Ovary (tissue), 9 donors: Measurements from ENCODE around the gene MAFF. TPM values are rescaled to one million over a fixed set of nuclear protein-coding genes. Genes with fewer than 3 reads are reported as not detected.

ENCODE experiments used
- DNase-seq, 5 donors: peaks; one replicate each; pipeline ENCODE4 v3.0.0-alpha.2; 2019 to 2020
- H3K27ac ChIP-seq, 2 donors: fragments of 200-600 bp; one replicate each; pipeline versions ENCODE4 v1.5.1 to v1.8.0; 2019 to 2022
- H3K27me3 ChIP-seq: fragments of 200-600 bp; one replicate; pipeline ENCODE4 v1.8.0; 2022
- H3K36me3 ChIP-seq: fragments of 200-600 bp; sonication (generic); one replicate; pipeline ENCODE4 v1.5.1; 2019
- H3K4me1 ChIP-seq: one replicate; pipeline ENCODE4 v1.8.1; 2013; ENCODE audit warnings: mild to moderate bottlenecking, moderate library complexity; ENCODE audit not compliant: insufficient read depth
- H3K4me3 ChIP-seq: fragments of 200-600 bp; sonication (generic); one replicate; pipeline ENCODE4 v1.5.1; 2017
- H3K9me3 ChIP-seq, 2 donors: fragments of 200-600 bp in 1 of 2; sonication (generic) in 1 of 2; one replicate each; pipeline versions ENCODE4 v1.5.1 to v1.8.1; 2013 to 2019; ENCODE audit warnings: mild to moderate bottlenecking in 1 of 2, moderate library complexity in 1 of 2
- EP300 ChIP-seq: sonication (generic); formaldehyde crosslinking; IDR thresholded peaks from one replicate; pipeline ENCODE4 v1.6.1; 2017; ENCODE audit warnings: antibody characterized with exemption
- POLR2A ChIP-seq: fragments of 450-650 bp; IDR thresholded peaks from one replicate; pipeline ENCODE4 v1.6.1; 2017; ENCODE audit warnings: antibody characterized with exemption, mild to moderate bottlenecking, moderate library complexity
- WGBS, 3 donors: extraction: QIAGEN DNeasy Blood & Tissue Kit in 1 of 3; methylation state at CpG; one replicate each; pipeline versions ENCODE4 v1.1.5 to v1.1.7; 2013 to 2017; 5-methylcytosine and 5-hydroxymethylcytosine counted together
- intact Hi-C, 4 donors: fragments of 100-400 bp; cut with DNase I; formaldehyde crosslinking; loops; one replicate each; pipeline versions ENCODE4 v1.11.0 to v1.15.1; 2022 to 2023
- polyA plus RNA-seq, 2 donors: library from polyadenylated mRNA; stranded (reverse); fragments of 200-250 nt in 1 of 2; fragments of 350-450 nt in 1 of 2; fragmentation: Illumina TruSeq in 1 of 2; extraction: RNeasy Lipid Tissue Mini Kit (QIAGEN cat#74804) in 1 of 2; gene quantifications; one replicate each; pipeline ENCODE4 v1.2.3, GENCODE V29; 2013 to 2014
- total RNA-seq, 7 donors: library from RNA; depleted of rRNA in 2 of 7; stranded (reverse); fragments of >200 nt in 2 of 7; fragmentation: NEBNext Ultra II Directional in 3 of 7; extraction: Animal tissue kit (Norgen Biotek cat#: 25700) in 3 of 7; gene quantifications; one replicate each; pipeline versions ENCODE4 v1.1.0 to v1.2.4, GENCODE V29; 2016 to 2023
- TF ChIP-seq, protein P1 (sequence below), 3 donors: fragments of 450-650 bp in 2 of 3; fragments of 200-600 bp in 1 of 3; IDR thresholded peaks; one replicate each; pipeline versions ENCODE4 v1.5.1 to v1.8.0; 2016 to 2022; ENCODE audit warnings: antibody characterized with exemption in 3 of 3, mild to moderate bottlenecking in 1 of 3
- donor health status: DM: no; HTN: no; CAD: no; lungs with moderate emphysema.
- donor health status: DM: no; HTN: no; CAD: no.
- donor health status: Bipolar disorder and iron deficiency.
- donor health status: DM: yes; HTN: yes; CAD: no.
- donor health status: DM: no; HTN: no; CAD: no.
- donor health status: DM: yes; HTN: yes; CAD: no.

The MAFF gene
- total and polyA plus RNA-seq, 9 donors, result 13.3 to 153 (median 19.4) TPM

DNA sequence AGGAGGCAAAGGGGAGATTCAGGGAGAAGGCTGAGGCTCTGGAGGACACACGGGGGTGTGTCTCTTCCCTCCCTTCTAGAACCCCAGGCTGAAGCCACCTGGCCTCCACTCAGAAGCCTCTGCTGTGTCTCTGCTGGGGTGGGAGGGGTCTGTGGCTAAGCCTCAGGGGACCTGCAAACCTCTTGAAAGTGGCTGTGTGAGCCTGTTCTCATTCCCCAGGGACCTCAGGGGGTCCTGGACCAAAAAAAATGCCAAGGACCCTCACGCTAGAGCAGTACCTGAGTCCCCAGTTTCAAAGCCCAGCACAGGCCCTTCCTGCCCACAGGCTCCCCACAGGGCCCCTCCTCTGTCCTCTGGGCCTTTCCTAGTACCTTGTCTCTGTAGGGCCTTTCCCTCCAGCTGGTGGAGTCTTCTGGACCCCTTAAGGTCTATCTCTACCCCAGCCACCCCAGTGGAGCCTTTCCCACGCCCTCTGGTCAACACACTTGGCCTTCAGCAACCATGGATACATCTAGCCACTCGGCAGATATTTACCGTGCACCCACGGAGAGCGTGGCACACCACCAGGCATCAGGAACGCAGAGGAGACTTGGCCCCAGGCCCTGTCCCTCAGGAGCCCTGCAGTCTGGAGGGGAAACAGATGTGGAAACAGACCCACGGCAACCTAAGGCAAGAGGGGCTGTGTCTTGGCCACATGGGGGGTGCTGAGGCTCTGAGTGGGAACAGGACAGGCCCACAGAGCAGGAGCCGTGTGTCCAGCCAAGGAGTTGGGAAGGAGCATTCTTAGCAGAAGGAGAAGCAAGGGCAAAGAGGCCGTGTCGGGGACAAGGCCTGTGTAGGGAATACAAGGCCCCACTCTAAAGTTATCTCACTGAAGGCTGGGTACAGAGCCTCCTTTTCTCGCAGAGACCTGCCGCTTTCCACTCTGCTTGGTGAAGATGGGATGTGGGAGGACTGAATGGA, 38.6 kb upstream of the MAFF start:
- H3K9me3 ChIP-seq, result no peaks in the 10 kb centered on the region
- no peaks in the 10 kb centered on the region for H3K4me1 ChIP-seq
- no peaks in the 10 kb centered on the region for H3K36me3 ChIP-seq
- TF ChIP-seq, protein P1, sequence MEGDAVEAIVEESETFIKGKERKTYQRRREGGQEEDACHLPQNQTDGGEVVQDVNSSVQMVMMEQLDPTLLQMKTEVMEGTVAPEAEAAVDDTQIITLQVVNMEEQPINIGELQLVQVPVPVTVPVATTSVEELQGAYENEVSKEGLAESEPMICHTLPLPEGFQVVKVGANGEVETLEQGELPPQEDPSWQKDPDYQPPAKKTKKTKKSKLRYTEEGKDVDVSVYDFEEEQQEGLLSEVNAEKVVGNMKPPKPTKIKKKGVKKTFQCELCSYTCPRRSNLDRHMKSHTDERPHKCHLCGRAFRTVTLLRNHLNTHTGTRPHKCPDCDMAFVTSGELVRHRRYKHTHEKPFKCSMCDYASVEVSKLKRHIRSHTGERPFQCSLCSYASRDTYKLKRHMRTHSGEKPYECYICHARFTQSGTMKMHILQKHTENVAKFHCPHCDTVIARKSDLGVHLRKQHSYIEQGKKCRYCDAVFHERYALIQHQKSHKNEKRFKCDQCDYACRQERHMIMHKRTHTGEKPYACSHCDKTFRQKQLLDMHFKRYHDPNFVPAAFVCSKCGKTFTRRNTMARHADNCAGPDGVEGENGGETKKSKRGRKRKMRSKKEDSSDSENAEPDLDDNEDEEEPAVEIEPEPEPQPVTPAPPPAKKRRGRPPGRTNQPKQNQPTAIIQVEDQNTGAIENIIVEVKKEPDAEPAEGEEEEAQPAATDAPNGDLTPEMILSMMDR (IDR thresholded peaks at IDR 0.05), result no peak
- TF ChIP-seq EP300 (no peak), POLR2A (no peak)
- DNase-seq, result no peak
- intact Hi-C loops, result loop anchor here in 1 of 4 donors (5.0 kb wide), 1 partner anchor 269 kb away; no protein-coding TSS in a partner anchor
- no peak overlapping the region for H3K4me3 ChIP-seq
- no peak overlapping the region for H3K27ac ChIP-seq
- 81 to 85% (median 85%) methylated on average over 14 of the region's 14 CpGs for WGBS, 3 donors
- H3K27me3 ChIP-seq, result no peaks in the 10 kb centered on the region

DNA sequence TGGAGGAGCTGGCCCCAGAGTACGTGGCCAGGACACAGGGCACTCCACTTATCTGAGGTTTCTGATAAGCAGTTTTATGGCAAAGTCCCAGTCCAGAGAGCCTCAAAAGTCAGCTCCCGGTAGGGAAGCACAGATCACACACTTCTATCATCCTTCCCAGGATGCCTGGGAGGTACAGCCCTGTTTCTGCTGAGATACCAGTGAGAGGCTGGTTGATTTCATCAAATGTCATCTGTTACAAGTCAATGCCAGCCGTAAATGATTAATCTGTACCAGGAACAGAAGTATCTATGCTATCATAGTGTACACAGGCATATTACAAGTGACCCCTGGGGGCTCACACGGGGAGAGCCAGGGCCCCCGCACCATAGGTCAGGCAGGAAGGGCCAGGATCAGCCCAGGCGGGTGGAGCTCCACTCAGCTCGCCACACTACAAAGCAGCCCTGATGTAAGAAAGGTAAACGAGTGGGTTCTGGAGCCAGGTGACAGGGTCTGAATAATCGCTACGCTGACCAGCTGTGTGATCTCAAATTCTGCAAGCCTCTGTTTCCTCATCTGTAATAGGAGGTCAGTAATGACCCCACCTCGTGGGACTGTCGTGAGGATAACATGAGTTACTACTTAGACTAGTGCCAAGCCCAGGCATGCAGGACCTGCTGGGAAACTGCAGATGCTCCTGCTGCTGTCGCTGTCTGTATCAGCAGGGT, 37.8 kb upstream of the MAFF start:
- intact Hi-C loops, result loop anchor here in 1 of 4 donors (5.0 kb wide), 1 partner anchor 268 kb away; no protein-coding TSS in a partner anchor
- TF ChIP-seq, protein P1 (IDR thresholded peaks at IDR 0.05), result no peak
- TF ChIP-seq POLR2A (no peak), EP300 (no peak)
- WGBS, 3 donors, result 71 to 76% (median 75%) methylated on average over 13 of the region's 13 CpGs
- Histone ChIP-seq H3K27me3 (no peaks in the 10 kb centered on the region), H3K4me1 (no peaks in the 10 kb centered on the region), H3K27ac (no peak overlapping the region), H3K9me3 (no peaks in the 10 kb centered on the region), H3K36me3 (no peaks in the 10 kb centered on the region), H3K4me3 (no peak overlapping the region)
- no peak for DNase-seq

- H3K36me3 ChIP-seq, result no peaks in the 10 kb centered on the region
- DNase-seq, result no peak
- intact Hi-C loops, result loop anchor here in 1 of 4 donors (5.0 kb wide), 1 partner anchor 268 kb away; no protein-coding TSS in a partner anchor
- 57 to 75% (median 74%) methylated on average over 7 of the region's 7 CpGs for WGBS, 3 donors
- no peaks in the 10 kb centered on the region for H3K27me3 ChIP-seq
- TF ChIP-seq EP300 (no peak), POLR2A (no peak)
- TF ChIP-seq, protein P1 (IDR thresholded peaks at IDR 0.05), result no peak
- no peaks in the 10 kb centered on the region for H3K4me1 ChIP-seq
- no peaks in the 10 kb centered on the region for H3K9me3 ChIP-seq
- no peak overlapping the region for H3K4me3 ChIP-seq
- no peak overlapping the region for H3K27ac ChIP-seq
These were observed 37.3 kb upstream of the MAFF start for GRCh38 chr22:38164551-38164918.

GRCh38 chr22:38165922-38166593, 35.7 kb upstream of the MAFF start:
- no peaks in the 10 kb centered on the region for H3K9me3 ChIP-seq
- TF ChIP-seq POLR2A, result no peak
- TF ChIP-seq, protein P1 (IDR thresholded peaks at IDR 0.05), result no peak
- no peak overlapping the region for H3K27ac ChIP-seq
- no peak for DNase-seq
- H3K36me3 ChIP-seq, result no peaks in the 10 kb centered on the region
- intact Hi-C loops, result no loop called here
- no peaks in the 10 kb centered on the region for H3K27me3 ChIP-seq
- no peaks in the 10 kb centered on the region for H3K4me1 ChIP-seq
- WGBS, 3 donors, result 84 to 91% (median 87%) methylated on average over 13 of the region's 13 CpGs
- no peak overlapping the region for H3K4me3 ChIP-seq
